ENCODE data around the gene KCNJ14. TPM values are rescaled to one million over a fixed set of nuclear protein-coding genes. Genes with fewer than 3 reads are reported as not detected.

Gene KCNJ14
- polyA plus RNA-seq, 1 of the 3 experiments (the other 2 are of a cell fraction): 1.2 TPM

- peaks cover 18% of the 10 kb centered on the region for H3F3A ChIP-seq (replicated peaks; ENCODE audit: insufficient read depth)
- H4K20me1 ChIP-seq (ENCODE audit: insufficient read depth): no peaks in the 10 kb centered on the region
- no peak for DNase-seq
- no peaks in the 10 kb centered on the region for H3K9me3 ChIP-seq
- peaks cover 4 to 16% of the 10 kb centered on the region in 2 experiments; a peak in 2 of 4 replicates for H3K4me1 ChIP-seq (ENCODE audit: control insufficient read depth in 1 of 2, insufficient read depth in 2 of 2, low read depth in 1 of 2, low read length in 1 of 2)
- no peak overlapping the region for H2AFZ ChIP-seq (ENCODE audit: low read depth)
- no peak overlapping the region for H3K27ac ChIP-seq (ENCODE audit: low read depth in 2 of 2, low read length in 1 of 2)
- no peak for TF ChIP-seq EP300 (IDR thresholded peaks at IDR 0.05; ENCODE audit: borderline replicate concordance in 1 of 2, low read depth in 1 of 2, low read length in 1 of 2)
- no peak for TF ChIP-seq YY1 (IDR thresholded peaks at IDR 0.05; ENCODE audit: low read depth)
- no peak for TF ChIP-seq REST (IDR thresholded peaks at IDR 0.05; ENCODE audit: low read depth, low read length)
- no peak for TF ChIP-seq FOSL2 (IDR thresholded peaks at IDR 0.05; ENCODE audit: borderline replicate concordance, low read depth)
- no peak for TF ChIP-seq NRF1 (IDR thresholded peaks at IDR 0.05; ENCODE audit: low read depth, low read length)
- no peak for TF ChIP-seq TEAD4 (IDR thresholded peaks at IDR 0.05; ENCODE audit: borderline replicate concordance, insufficient read depth)
- TF ChIP-seq SIN3A (IDR thresholded peaks at IDR 0.05; ENCODE audit: borderline replicate concordance, low read depth, low read length): no peak
- TF ChIP-seq MAX (IDR thresholded peaks at IDR 0.05; ENCODE audit: low read depth): no peak
- no peak for TF ChIP-seq RFX5 (IDR thresholded peaks at IDR 0.05; ENCODE audit: low read length)
- TF ChIP-seq FOXM1 (IDR thresholded peaks at IDR 0.05; ENCODE audit: low read depth): no peak
- TF ChIP-seq ELF1 (IDR thresholded peaks at IDR 0.05): no peak
- TF ChIP-seq CTCF (IDR thresholded peaks at IDR 0.05): no peak
- no peak for TF ChIP-seq GATA2 (CRISPR knock-in tag; IDR thresholded peaks at IDR 0.05)
- H3K4me2 ChIP-seq: no peak overlapping the region
- WGBS (ENCODE audit: low lambda C conversion rate): 96% methylated on average over 4 of the region's 4 CpGs
- ChIA-PET POLR2A (no interaction called here), CTCF (interaction anchor here (1.0 to 1.7 kb wide), 4 partner anchors 11 to 41 kb away, joined by 3 to 4 read pairs (median 4); no protein-coding TSS in a partner anchor)
- H3K79me2 ChIP-seq (ENCODE audit: insufficient read depth): peaks cover 37% of the 10 kb centered on the region
- H3K36me3 ChIP-seq (replicated peaks in 1 of 2; ENCODE audit: control insufficient read depth in 1 of 2, insufficient read depth in 2 of 2, low read length in 1 of 2): peaks cover 36 to 37% of the 10 kb centered on the region in 2 experiments
- no peaks in the 10 kb centered on the region for H3K27me3 ChIP-seq (ENCODE audit: insufficient read depth)
- no peak overlapping the region for H3K4me3 ChIP-seq (ENCODE audit: low read depth in 2 of 2, low read length in 1 of 2)
- H3K9me2 ChIP-seq: no peaks in the 10 kb centered on the region
- H3K9ac ChIP-seq: no peak overlapping the region
These were observed 6.8 kb upstream of the KCNJ14 start for GRCh38 chr19:48448563-48448962.

Data from SK-N-SH (cell line).